Glutamatergic neuron (in vitro differentiated cells): ENCODE measurements around the gene ELMO3. TPM values are rescaled to one million over a fixed set of nuclear protein-coding genes. Genes with fewer than 3 reads are reported as not detected.
A peak's percentile ranks its signal among the peaks of the same experiment; 100 is the strongest.

Experiments
- DNase-seq: peaks from one replicate; pipeline ENCODE4 v3.0.0; 2022
- H3K27ac Mint-ChIP-seq: one replicate; pipeline ENCODE4 v1.8.0; 2020; ENCODE audit warnings: mild to moderate bottlenecking, mixed read lengths, inconsistent platforms; ENCODE audit not compliant: unreplicated experiment
- H3K27me3 Mint-ChIP-seq: one replicate; pipeline ENCODE4 v1.8.0; 2020; ENCODE audit warnings: mild to moderate bottlenecking, moderate library complexity, mixed read lengths, inconsistent platforms; ENCODE audit not compliant: unreplicated experiment
- H3K36me3 Mint-ChIP-seq: one replicate; pipeline ENCODE4 v1.8.0; 2020; ENCODE audit warnings: mild to moderate bottlenecking, mixed read lengths, inconsistent platforms; ENCODE audit not compliant: unreplicated experiment
- H3K4me1 Mint-ChIP-seq: one replicate; pipeline ENCODE4 v1.8.0; 2020; ENCODE audit warnings: mild to moderate bottlenecking, low read depth, mixed read lengths, inconsistent platforms; ENCODE audit not compliant: unreplicated experiment
- H3K4me3 Mint-ChIP-seq: one replicate; pipeline ENCODE4 v1.8.0; 2020; ENCODE audit warnings: mild to moderate bottlenecking, mixed read lengths, inconsistent platforms; ENCODE audit not compliant: unreplicated experiment
- H3K9me3 Mint-ChIP-seq: one replicate; pipeline ENCODE4 v1.8.0; 2020; ENCODE audit warnings: mild to moderate bottlenecking, moderate library complexity, mixed read lengths, inconsistent platforms; ENCODE audit not compliant: unreplicated experiment
- total RNA-seq: library from RNA; stranded (reverse); fragmentation: NEBNext Ultra II Directional; extraction: Animal tissue kit (Norgen Biotek cat#: 25700); gene quantifications from one replicate; pipeline ENCODE4 v1.2.1, GENCODE V29; 2021; ENCODE audit not compliant: unreplicated experiment
- TF ChIP-seq, protein P1 (sequence below): fragments of 200-600 bp; sonication (generic); IDR thresholded peaks from one replicate; pipeline ENCODE4 v1.5.0; 2021; ENCODE audit not compliant: partially characterized antibody, unreplicated experiment

Gene ELMO3
- total RNA-seq, 1 donor from 2014 or later, result 2.1 TPM

DNA sequence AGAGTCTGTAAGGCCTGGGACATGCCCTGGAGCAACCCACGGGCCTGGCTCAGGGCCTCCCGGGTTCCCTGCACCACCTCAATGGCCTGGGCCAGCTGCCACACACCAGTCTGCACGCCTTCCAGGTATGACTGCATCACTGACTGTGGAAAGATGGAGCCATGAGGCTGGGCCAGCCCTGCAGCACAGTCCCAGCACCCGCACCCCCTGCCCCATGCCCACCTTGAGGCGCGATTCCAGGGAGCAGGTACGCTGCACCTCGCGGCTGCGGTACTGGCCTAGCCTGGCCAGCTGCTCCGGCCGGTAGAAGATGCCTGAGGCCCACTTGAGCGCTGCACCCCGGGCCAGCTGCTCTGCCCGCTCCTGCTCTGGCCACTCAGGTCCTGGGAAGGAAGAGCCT, 10.1 kb upstream of the ELMO3 start:
- TF ChIP-seq, protein P1, sequence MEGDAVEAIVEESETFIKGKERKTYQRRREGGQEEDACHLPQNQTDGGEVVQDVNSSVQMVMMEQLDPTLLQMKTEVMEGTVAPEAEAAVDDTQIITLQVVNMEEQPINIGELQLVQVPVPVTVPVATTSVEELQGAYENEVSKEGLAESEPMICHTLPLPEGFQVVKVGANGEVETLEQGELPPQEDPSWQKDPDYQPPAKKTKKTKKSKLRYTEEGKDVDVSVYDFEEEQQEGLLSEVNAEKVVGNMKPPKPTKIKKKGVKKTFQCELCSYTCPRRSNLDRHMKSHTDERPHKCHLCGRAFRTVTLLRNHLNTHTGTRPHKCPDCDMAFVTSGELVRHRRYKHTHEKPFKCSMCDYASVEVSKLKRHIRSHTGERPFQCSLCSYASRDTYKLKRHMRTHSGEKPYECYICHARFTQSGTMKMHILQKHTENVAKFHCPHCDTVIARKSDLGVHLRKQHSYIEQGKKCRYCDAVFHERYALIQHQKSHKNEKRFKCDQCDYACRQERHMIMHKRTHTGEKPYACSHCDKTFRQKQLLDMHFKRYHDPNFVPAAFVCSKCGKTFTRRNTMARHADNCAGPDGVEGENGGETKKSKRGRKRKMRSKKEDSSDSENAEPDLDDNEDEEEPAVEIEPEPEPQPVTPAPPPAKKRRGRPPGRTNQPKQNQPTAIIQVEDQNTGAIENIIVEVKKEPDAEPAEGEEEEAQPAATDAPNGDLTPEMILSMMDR, result no peak
- Mint-ChIP-seq H3K27me3 (peaks cover 10% of the 10 kb centered on the region), H3K27ac (no peak overlapping the region), H3K4me3 (no peak overlapping the region), H3K36me3 (no peaks in the 10 kb centered on the region), H3K4me1 (peaks cover 15% of the 10 kb centered on the region), H3K9me3 (peaks cover 11% of the 10 kb centered on the region)
- no peak for DNase-seq

DNA sequence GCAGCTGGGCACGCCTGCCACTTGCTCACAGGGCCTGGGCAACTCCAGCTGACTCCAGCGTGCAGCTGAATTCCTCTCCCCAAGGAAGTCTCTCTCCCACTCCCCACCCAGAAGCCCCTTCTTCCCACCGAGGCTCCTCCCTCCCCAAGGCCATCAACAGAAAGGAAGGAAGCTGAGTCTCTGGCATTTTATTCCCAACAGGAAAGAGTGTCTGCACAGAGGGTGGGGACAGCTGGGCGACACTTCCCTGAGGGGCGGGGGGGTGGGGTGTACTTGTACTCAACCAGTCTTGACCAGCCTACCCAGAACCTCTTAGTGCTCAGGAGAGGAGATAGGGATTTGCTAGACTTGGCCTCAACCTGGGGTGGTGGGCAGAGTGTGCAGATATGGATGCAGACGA, 8.9 kb upstream of the ELMO3 start, which contains the start of gene EXOC3L1:
EXOC3L1 (minus strand) TSS at position 96 of the 400 bp plus-strand sequence. CDS start 460 bp downstream, outside the sequence.
- H3K4me3 Mint-ChIP-seq, result peak within 1 kb of the TSS; percentile 34
- H3K27me3 Mint-ChIP-seq, result peaks cover 10% of the 10 kb centered on the region
- no peak for DNase-seq
- H3K4me1 Mint-ChIP-seq, result peaks cover 17% of the 10 kb centered on the region
- H3K36me3 Mint-ChIP-seq, result no peaks in the 10 kb centered on the region
- no peak within 1 kb of the TSS for H3K27ac Mint-ChIP-seq
- H3K9me3 Mint-ChIP-seq, result peaks cover 11% of the 10 kb centered on the region
- TF ChIP-seq, protein P1, result no peak

DNA sequence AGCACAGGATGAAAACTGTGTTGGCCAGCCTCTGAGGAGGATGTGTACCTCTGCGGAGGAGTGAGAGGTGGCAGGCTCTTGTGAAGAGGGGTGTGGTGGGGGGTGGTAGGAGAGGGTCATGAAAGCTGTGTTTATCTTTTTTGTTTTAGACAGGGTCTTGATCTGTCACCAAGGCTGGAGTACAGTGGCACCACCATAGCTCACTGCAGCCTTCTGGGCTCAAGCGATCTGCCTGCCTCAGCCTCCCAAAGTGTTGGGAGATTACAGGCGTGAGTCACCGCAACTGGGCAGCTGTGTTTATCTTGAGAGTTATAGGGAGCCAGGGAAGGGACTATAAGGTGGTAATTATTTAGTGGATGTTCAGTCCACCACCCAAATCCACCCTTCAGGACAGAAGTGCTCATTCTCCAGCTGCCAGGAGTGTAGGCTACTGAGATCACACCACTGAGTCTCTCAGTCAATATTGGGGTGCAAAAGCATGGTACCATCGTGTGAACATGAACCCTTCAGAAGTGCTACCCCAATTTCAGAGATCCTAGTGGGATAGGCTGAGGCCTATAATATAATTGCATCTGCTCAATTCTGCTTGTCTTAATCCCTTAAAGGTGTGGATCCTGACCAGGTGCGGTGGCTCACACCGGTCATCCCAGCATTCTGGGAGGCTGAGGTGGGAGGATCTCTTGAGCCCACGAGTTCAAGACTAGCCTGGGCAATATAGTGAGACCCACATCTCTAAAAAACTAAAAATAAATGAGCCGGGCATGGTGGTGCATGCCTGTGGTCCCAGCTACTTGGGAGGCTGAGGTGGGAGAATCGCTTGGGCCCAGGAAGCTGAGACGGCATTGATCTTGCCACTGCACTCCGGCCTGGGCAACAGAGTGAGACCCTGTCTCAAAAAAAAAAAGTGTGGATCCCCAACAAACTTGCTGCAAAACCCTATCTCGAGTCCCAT, 8.2 kb upstream of the ELMO3 start:
- H3K27me3 Mint-ChIP-seq, result peaks cover 8% of the 10 kb centered on the region
- no peaks in the 10 kb centered on the region for H3K36me3 Mint-ChIP-seq
- no peak for DNase-seq
- H3K4me3 Mint-ChIP-seq, result peak overlapping the region; percentile 84
- peaks cover 10% of the 10 kb centered on the region for H3K9me3 Mint-ChIP-seq
- TF ChIP-seq, protein P1, result no peak
- H3K4me1 Mint-ChIP-seq, result peaks cover 12% of the 10 kb centered on the region
- H3K27ac Mint-ChIP-seq, result no peak overlapping the region

DNA sequence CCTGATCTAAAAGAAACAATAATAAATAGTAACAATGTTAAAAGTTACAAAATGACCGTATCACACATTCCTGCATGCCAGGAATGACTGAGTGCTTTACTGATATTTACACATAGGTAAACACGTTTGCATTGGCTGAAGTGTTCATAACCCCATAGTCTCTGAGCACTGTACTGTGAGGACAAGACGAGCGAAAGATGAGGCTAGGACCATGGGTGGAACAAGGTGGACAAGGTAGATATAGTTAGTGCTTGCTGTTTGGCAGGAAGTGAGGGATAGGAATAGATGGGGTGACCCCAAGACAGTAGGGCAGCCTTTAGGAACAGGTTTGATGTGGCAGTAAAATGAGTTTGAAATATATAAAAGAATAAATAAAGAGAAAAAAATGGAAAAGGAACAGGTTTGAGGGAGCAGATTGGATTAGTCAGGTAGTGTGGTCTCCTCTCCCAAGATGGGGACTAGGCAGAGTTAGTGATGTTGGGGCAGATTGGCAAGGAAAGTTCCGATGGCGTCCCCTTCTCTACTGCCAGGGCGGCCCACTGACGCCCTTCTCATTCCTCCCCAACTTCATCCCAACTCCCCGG, 7.4 kb upstream of the ELMO3 start:
- peaks cover 11% of the 10 kb centered on the region for H3K4me1 Mint-ChIP-seq

More for the DNA sequence above, 7.4 kb upstream of the ELMO3 start:
- H3K4me3 Mint-ChIP-seq, result peak overlapping the region; percentile 84
- H3K27ac Mint-ChIP-seq, result peak overlapping the region; percentile 17
- TF ChIP-seq, protein P1, result no peak
- no peaks in the 10 kb centered on the region for H3K36me3 Mint-ChIP-seq
- H3K9me3 Mint-ChIP-seq, result peaks cover 12% of the 10 kb centered on the region
- H3K27me3 Mint-ChIP-seq, result peaks cover 8% of the 10 kb centered on the region
- no peak for DNase-seq
